Measurements from ENCODE around the gene CNTNAP2.
"Not testable (repeated sequence)": the region's sequence is repeated elsewhere in the genome, so short reads cannot be mapped to it uniquely, and the experiment has no call there.

CNTNAP2 gene

GRCh38 chr7:148434887-148435286 lies 2318.3 kb downstream of the CNTNAP2 start:
- Histone ChIP-seq H3K9me3 (replicated peaks in 1 of 11) (peaks cover 0 to 10% (median 4%) of the 10 kb centered on the region in 11 experiments; a peak in 4 of 22 replicates), H3K4me1 (peaks cover 0 to 9% (median 0%) of the 10 kb centered on the region in 10 experiments; a peak in 1 of 20 replicates), H3K4me2 (no peak overlapping the region), H4K20me1 (no peaks in the 10 kb centered on the region), H3K36me3 (no peaks in the 10 kb centered on the region), H3K27ac (no peak overlapping the region), H3K27me3 (no peaks in the 10 kb centered on the region), H3K4me3 (no peak overlapping the region), H3K9ac (no peak overlapping the region)
- TF ChIP-seq Cebpa-rat (IDR thresholded peaks at IDR 0.05): no peak

GRCh38 chr7:148435715-148436114 lies 2319.1 kb downstream of the CNTNAP2 start:
- Histone ChIP-seq H3K9me3 (replicated peaks in 1 of 11) (peaks cover 0 to 10% (median 4%) of the 10 kb centered on the region in 11 experiments; a peak in 4 of 22 replicates), H3K4me2 (no peak overlapping the region), H3K9ac (no peak overlapping the region), H3K4me3 (no peak overlapping the region), H3K4me1 (peaks cover 0 to 9% (median 0%) of the 10 kb centered on the region in 10 experiments; a peak in 1 of 20 replicates), H3K36me3 (no peaks in the 10 kb centered on the region), H3K27me3 (no peaks in the 10 kb centered on the region), H3K27ac (no peak overlapping the region), H4K20me1 (no peaks in the 10 kb centered on the region)
- TF ChIP-seq Cebpa-rat (IDR thresholded peaks at IDR 0.05): no peak

DNA sequence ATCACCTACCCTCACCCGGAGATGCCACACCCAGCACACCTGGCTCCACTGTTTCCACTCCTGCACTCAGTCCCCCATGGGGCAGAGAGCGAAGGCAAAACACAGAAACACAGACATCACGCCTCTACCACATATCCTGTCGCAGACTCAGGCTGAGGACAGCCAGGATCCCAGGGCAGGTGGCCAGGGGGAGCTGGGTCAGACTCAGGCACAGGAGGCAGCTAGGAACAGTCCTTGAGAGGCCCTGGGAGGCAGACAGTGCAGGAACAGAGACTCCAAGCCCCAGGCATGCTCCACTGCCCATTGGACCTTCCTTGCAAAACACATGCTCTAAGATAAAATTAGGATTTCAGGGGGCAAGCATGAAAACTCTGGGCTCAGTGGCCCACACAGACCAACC lies 2319.5 kb downstream of the CNTNAP2 start:
- Histone ChIP-seq H3K27me3 (no peaks in the 10 kb centered on the region), H4K20me1 (no peaks in the 10 kb centered on the region), H3K9ac (no peak overlapping the region), H3K4me2 (peak overlapping the region in 3 of 11 experiments; percentile 12 to 41 (median 23); a peak in 2 of 22 replicates), H3K27ac (no peak overlapping the region), H3K4me3 (no peak overlapping the region), H3K4me1 (peaks cover 0 to 9% (median 0%) of the 10 kb centered on the region in 10 experiments; a peak in 1 of 20 replicates), H3K9me3 (replicated peaks in 1 of 11) (peaks cover 0 to 10% (median 4%) of the 10 kb centered on the region in 11 experiments; a peak in 4 of 22 replicates), H3K36me3 (no peaks in the 10 kb centered on the region)
- TF ChIP-seq Cebpa-rat (IDR thresholded peaks at IDR 0.05): no peak

- no peaks in the 10 kb centered on the region for H4K20me1 ChIP-seq
- peak overlapping the region in 4 of 11 experiments; percentile 7 to 41 (median 18); a peak in 2 of 22 replicates for H3K4me2 ChIP-seq
- H3K4me1 ChIP-seq: peaks cover 0 to 9% (median 0%) of the 10 kb centered on the region in 10 experiments; a peak in 1 of 20 replicates
- H3K27me3 ChIP-seq: no peaks in the 10 kb centered on the region
- no peak for TF ChIP-seq Cebpa-rat (IDR thresholded peaks at IDR 0.05)
- H3K36me3 ChIP-seq: no peaks in the 10 kb centered on the region
- H3K27ac ChIP-seq: no peak overlapping the region
- peaks cover 0 to 10% (median 4%) of the 10 kb centered on the region in 11 experiments; a peak in 4 of 22 replicates for H3K9me3 ChIP-seq (replicated peaks in 1 of 11)
- H3K4me3 ChIP-seq: no peak overlapping the region
- no peak overlapping the region for H3K9ac ChIP-seq
These were observed 2320.0 kb downstream of the CNTNAP2 start for GRCh38 chr7:148436571-148436970.

DNA sequence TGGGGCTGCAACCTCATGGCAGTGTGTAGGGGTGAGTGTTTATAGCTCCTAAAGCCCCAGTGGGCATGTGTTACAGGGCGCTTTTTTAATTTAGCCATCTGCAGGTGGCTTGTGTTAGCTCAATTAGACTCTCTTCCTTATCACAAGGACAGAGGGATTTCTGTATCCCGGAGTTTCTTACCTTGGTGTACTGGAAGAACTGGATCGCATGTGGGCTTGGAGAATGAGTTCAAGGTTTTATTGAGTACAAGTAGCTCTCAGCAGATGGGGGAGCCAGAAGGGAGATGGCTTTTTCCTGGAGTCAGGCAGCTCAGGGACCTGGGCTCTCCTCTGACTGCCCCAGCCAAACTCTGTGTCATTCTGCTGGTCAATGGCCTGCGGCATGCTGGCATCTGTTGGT lies 2320.4 kb downstream of the CNTNAP2 start:
- H3K4me2 ChIP-seq: peak overlapping the region in 3 of 11 experiments; percentile 7 to 23 (median 12); a peak in 1 of 22 replicates
- H3K27me3 ChIP-seq: no peaks in the 10 kb centered on the region
- no peaks in the 10 kb centered on the region for H3K36me3 ChIP-seq
- H3K9ac ChIP-seq: no peak overlapping the region
- no peaks in the 10 kb centered on the region for H4K20me1 ChIP-seq
- H3K27ac ChIP-seq: no peak overlapping the region
- peaks cover 0 to 9% (median 0%) of the 10 kb centered on the region in 10 experiments; a peak in 1 of 20 replicates for H3K4me1 ChIP-seq
- no peak overlapping the region for H3K4me3 ChIP-seq
- peaks cover 0 to 10% (median 4%) of the 10 kb centered on the region in 11 experiments; a peak in 4 of 22 replicates for H3K9me3 ChIP-seq (replicated peaks in 1 of 11)
- no peak for TF ChIP-seq Cebpa-rat (IDR thresholded peaks at IDR 0.05)

DNA sequence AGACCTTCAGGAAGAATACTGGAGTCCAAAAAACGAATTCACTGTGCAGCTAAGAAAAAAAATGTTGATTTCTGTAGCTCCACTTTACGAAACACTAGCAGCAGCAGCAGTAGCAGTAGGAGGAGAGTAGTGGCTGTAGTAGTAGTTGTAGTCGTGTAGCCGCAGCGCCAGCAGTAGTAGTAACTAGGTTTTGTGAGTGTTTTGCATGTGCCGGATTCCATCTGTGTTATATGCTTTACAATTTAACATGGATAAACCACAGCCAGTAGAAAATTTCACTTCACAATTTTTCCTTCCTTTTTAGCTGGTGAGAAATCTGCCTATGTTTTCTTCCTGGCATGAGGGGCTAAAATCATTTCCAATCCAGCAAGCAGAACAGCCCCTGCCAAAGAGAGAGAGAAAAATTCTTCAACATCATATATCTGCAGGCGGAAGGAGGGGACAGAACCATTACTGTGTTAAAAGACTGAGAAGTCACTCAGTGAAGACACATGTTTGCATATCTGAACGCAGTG lies 2325.6 kb downstream of the CNTNAP2 start:
- Histone ChIP-seq H3K36me3 (no peaks in the 10 kb centered on the region), H3K4me3 (no peak overlapping the region), H3K4me1 (no peaks in the 10 kb centered on the region), H4K20me1 (no peaks in the 10 kb centered on the region), H3K4me2 (no peak overlapping the region), H3K9ac (no peak overlapping the region), H3K27ac (no peak overlapping the region), H3K9me3 (replicated peaks in 1 of 11) (peaks cover 19 to 39% (median 25%) of the 10 kb centered on the region in 11 experiments), H3K27me3 (no peaks in the 10 kb centered on the region)
- no peak for TF ChIP-seq Cebpa-rat (IDR thresholded peaks at IDR 0.05)

DNA sequence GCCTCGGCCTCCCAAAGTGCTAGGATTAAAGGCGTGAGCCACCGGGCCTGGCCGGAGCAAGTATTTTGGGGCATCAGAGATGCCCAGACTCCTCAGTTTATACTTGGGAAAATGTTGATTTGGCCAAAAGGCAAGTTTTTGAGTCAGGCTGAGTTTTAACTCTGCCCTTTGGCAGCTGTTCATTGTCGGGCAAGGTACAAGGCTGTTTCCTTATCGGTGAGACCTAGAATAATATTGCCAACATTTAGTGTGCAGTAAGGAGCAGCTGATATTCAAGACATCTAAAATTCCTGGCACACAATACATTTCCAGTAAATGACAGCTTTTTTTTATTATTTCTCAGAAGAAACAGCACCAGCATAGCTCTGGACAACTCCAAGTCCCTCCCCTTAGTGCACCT lies 2326.3 kb downstream of the CNTNAP2 start:
- H3K27me3 ChIP-seq: no peaks in the 10 kb centered on the region
- H3K36me3 ChIP-seq: no peaks in the 10 kb centered on the region
- no peak overlapping the region for H3K9ac ChIP-seq
- H3K4me1 ChIP-seq: no peaks in the 10 kb centered on the region
- H3K27ac ChIP-seq: no peak overlapping the region
- H3K9me3 ChIP-seq (replicated peaks in 1 of 11): peaks cover 19 to 35% (median 25%) of the 10 kb centered on the region in 11 experiments
- no peak overlapping the region for H3K4me2 ChIP-seq
- no peak for TF ChIP-seq Cebpa-rat (IDR thresholded peaks at IDR 0.05)
- H4K20me1 ChIP-seq: no peaks in the 10 kb centered on the region
- H3K4me3 ChIP-seq: no peak overlapping the region

DNA sequence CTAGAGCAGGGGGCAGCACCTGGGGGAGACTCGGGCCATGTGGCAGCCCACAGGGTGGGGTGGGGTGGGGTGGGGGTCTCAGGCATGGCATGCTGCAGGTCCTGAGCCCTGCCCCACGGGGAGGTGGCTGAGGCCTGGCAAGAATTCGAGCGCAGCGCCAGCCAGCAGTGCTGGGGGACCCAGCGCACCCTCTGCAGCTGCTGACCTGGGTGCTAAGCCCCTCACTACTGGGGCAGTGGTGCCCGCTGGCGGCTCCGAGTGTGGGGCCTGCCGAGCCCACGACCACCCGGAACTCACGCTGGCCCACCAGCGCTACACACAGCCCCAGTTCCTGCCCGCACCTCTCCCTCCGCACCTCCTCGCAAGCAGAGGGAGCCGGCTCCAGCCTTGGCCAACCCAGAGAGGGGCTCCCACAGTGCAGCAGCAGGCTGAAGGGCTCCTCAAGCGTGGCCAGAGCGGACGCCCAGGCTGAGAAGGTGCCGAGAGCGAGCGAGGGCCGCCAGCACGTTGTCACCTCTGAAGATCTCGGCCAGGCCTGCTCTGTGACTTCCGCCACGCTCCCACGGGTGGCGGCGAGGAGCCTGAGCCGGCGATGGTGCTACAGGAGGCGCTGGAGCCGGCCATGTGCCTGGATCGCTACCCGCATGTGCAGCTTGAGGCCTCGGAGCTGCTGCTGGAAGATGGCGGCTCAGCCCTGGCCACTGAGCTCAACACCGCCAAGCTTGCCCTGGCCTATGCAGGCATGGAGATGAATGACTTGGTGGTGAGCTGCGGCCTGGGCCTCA lies 2328.9 kb downstream of the CNTNAP2 start:
- no peak overlapping the region for H3K9ac ChIP-seq
- H3K27ac ChIP-seq: no peak overlapping the region
- H3K4me1 ChIP-seq: no peaks in the 10 kb centered on the region
- no peak for TF ChIP-seq Cebpa-rat (IDR thresholded peaks at IDR 0.05)
- H3K27me3 ChIP-seq: no peaks in the 10 kb centered on the region
- no peak overlapping the region; a peak in 1 of 20 replicates for H3K4me3 ChIP-seq
- H3K4me2 ChIP-seq: no peak overlapping the region
- H4K20me1 ChIP-seq: no peaks in the 10 kb centered on the region
- peaks cover 19 to 33% (median 25%) of the 10 kb centered on the region in 11 experiments for H3K9me3 ChIP-seq (replicated peaks in 1 of 11)
- H3K36me3 ChIP-seq: no peaks in the 10 kb centered on the region

DNA sequence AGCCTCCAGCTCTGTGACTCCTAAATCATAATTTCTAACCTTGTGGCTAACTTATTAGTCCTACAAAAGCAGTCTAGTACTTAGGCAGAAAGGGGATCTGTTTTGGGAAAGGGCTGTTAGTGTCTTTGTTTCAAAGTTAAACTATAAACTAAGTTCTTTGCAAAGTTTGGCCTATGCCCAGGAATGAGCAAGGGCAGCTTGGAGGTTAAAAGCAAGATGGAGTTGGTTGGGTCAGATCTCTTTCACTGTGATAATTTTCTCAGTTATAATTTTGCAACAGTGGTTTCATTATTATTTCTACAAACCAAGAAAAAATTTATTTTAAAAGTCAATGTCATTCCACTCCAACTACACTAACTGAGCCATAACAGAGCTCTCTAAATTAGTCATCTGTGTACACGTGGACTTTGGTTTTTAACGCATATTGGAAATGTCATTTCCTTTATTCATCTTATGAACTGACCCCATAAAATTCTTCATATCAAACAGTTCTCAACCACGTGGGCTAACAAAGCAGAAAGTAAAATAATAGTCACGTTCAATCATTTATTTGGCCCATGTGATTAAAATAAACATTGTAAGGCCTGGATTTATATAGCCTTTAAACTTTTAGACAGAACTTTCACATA lies 2330.7 kb downstream of the CNTNAP2 start:
- Histone ChIP-seq H4K20me1 (no peaks in the 10 kb centered on the region), H3K27ac (no peak overlapping the region), H3K4me3 (no peak overlapping the region), H3K4me1 (0 out of 20 replicates have a peak, but pooled peaks cover 0 to 4% (median 0%) of the 10 kb centered on the region in 10 experiments), H3K27me3 (no peaks in the 10 kb centered on the region), H3K9ac (no peak overlapping the region), H3K36me3 (no peaks in the 10 kb centered on the region), H3K4me2 (no peak overlapping the region), H3K9me3 (replicated peaks in 1 of 11) (peaks cover 19 to 33% (median 25%) of the 10 kb centered on the region in 11 experiments)
- TF ChIP-seq Cebpa-rat (IDR thresholded peaks at IDR 0.05): no peak

DNA sequence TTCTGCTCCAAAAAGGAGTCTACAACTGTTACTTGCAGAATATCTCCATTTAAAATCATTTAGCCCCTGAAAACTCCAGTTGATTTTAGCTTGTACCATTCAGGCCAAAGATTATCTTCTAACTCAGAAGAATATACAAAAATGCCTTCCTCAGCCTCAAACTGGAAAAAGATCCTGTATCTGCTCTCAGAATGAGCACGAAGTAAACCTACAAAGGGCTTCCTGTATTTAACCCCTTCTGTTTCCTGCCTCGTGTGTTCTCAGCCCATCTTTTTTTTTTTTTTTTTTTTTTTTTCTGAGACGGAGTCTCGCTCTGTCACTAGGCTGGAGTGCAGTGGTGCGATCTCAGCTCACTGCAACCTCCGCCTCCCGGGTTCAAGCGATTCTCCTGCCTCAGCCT lies 2334.9 kb downstream of the CNTNAP2 start:
- H3K9me3 ChIP-seq (replicated peaks in 1 of 11); H3K9ac ChIP-seq; H3K27ac ChIP-seq; H3K27me3 ChIP-seq; H3K4me1 ChIP-seq; H3K4me2 ChIP-seq; H3K4me3 ChIP-seq; H4K20me1 ChIP-seq; H3K36me3 ChIP-seq: not testable (repeated sequence)

Measured in BLaER1 treated with 17β-estradiol and CSF1 and Interleukin-3, amounts not matched to agents 10 nM and 100 nM (cell line).